ENCODE measurements around the gene MIF4GD. TPM values are rescaled to one million over a fixed set of nuclear protein-coding genes. Genes with fewer than 3 reads are reported as not detected.
"Not testable (repeated sequence)": the region's sequence is repeated elsewhere in the genome, so short reads cannot be mapped to it uniquely, and the experiment has no call there.

Gene MIF4GD
- polyA plus RNA-seq, 5 donors: 14.7 to 17.2 (median 15.5) TPM

DNA sequence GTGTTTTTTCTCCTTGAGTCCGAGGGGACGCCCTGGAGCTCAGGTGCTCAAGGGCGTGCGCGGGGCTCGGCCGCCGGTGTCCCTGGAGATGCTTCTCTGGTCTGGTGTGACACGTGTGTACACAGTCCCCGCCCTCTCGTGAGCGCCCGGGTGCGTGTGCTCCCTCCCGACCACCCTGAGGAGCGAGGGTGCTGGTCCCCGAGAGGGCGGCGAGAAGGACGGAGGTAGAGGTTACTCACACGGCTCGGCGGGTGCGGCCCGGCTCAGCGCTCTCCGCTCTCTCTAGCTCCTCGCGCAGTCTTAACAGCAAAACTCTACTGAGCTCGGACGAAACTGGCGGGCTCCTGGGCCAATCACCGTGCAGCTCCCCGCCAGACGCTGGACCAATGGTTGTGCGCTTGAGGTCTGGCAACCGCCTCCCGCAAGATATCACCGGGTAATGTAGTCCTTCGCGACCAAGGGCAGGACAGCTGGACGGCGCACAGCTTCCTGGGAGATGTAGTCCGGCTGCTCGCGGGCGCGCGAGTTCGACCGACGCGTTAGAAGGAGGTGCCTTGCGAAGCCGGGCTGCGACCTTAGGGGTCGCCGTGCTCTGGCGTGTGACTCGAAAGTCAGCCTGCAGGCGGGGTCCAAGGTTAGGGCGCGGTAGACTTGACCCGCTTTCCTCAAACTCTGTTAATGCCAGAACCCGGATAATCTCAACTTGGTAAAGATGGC lies 18.2 kb upstream of the MIF4GD start, which contains the start of gene SLC25A19:
Gene SLC25A19 (minus strand): TSS at position 319 of the 717 bp plus-strand sequence. CDS start 2,669 bp downstream, outside the sequence.
- peak; percentile 96 to 97 for DNase-seq

GRCh38 chr17:75288770-75289114 lies 17.7 kb upstream of the MIF4GD start:
- DNase-seq: no peak

DNA sequence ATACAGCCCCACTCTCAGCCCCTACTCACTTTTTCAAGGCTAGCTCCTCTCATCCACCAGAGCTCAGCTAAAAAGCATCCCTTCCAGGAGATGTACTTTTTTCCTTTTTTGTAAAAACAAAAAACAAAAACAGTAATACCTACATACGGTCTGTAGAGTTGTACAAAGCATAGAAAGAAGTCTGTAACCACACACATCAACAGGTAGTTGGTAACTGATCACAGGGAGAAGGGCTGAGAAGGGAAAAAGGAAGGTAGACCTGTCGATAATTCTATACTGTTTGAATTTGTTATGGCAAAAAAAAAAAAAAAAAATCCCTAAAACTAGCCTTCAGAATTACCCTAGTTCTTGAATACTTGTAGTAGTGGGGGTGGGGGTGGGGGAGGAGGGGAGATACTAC lies 17.3 kb upstream of the MIF4GD start:
- no peak for DNase-seq

DNA sequence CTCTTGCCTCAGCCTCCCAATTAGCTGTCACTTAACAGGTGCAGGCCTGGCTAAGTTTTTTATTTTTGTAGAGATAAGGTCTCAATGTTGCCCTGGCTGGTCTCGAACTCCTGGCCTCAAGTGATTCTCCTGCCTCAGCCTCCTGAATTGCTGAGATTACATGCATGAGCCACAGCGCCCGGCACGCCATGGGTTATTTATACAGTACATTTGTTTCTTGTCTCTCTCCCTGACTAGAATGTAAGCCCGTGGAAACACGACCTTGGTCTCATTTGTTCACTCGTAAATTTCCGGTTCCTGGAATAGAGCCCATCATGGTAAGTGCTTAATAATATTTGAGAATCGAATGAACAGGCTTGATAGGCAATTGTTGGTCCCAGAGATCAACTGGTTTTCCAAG lies 16.2 kb upstream of the MIF4GD start:
- DNase-seq: no peak

DNA sequence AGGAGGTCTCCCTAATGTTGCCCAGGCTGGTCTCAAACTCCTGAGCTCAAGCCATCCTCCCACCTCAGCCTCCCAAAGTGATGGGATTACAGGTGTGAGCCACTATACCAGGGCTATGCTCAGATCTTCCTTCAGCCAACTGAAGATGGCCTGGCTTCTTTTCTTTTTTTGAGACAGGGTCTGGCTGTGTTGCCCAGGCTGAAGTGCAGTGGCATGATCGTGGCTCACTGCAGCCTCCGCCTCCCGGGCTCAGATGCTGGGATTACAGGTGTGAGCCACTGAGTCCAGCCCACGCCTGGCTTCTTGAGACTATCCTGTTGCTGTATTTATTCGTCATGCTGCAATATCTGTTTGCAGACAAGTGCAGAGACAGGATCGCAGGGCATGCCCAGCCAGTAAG lies 14.1 kb upstream of the MIF4GD start:
- DNase-seq: no peak

GRCh38 chr17:75280189-75280588 lies 9.2 kb upstream of the MIF4GD start:
- DNase-seq: not testable (repeated sequence)

GRCh38 chr17:75277664-75278071 lies 6.6 kb upstream of the MIF4GD start:
- no peak for DNase-seq

- no peak for DNase-seq
Observed at GRCh38 chr17:75273977-75274708, 3.1 kb upstream of the MIF4GD start.

DNA sequence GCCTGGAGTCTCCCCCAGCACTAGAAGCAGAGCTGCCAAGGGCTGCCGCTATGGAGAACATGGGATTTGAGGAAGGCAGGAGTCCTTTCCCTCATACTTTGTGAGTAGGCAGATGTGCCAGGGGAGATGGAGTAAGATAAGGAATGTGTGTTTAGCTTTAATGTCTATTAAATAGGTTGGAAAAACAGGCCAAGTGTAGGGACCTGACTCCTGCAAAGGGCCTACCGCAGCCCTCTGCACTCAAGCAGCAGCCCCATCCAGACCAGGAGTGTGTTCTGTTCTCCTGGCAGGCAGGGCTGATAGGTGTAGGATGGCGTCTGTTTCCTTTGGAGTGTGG lies 1.8 kb upstream of the MIF4GD start:
- no peak for DNase-seq

- no peak for DNase-seq
Observed at GRCh38 chr17:75271955-75272847, 1.2 kb upstream of the MIF4GD start.

- DNase-seq: peak; percentile 68 to 72
Observed at GRCh38 chr17:75271233-75271954, 363 bp upstream of the MIF4GD start.

GRCh38 chr17:75270218-75270965 lies 639 bp downstream of the MIF4GD start:
- peak; percentile 51 to 61 for DNase-seq

- DNase-seq: no peak
Observed at GRCh38 chr17:75269844-75270217, 1.2 kb downstream of the MIF4GD start.

- no peak for DNase-seq
Observed at GRCh38 chr17:75267411-75268232, 3.4 kb downstream of the MIF4GD start.

DNA sequence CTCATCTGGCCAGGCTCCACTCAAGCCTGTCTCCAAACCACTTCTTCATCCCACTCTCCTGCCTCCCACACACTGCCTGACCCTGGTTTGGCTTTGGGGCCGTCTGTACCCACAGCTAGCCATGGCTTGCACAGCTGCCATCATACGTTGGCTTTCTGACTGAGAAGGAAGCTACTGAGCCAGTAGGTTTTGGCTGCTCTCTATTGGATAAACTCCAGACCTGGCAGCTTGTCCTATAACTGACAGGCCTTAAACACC lies 3.9 kb downstream of the MIF4GD start:
- DNase-seq: no peak

DNA sequence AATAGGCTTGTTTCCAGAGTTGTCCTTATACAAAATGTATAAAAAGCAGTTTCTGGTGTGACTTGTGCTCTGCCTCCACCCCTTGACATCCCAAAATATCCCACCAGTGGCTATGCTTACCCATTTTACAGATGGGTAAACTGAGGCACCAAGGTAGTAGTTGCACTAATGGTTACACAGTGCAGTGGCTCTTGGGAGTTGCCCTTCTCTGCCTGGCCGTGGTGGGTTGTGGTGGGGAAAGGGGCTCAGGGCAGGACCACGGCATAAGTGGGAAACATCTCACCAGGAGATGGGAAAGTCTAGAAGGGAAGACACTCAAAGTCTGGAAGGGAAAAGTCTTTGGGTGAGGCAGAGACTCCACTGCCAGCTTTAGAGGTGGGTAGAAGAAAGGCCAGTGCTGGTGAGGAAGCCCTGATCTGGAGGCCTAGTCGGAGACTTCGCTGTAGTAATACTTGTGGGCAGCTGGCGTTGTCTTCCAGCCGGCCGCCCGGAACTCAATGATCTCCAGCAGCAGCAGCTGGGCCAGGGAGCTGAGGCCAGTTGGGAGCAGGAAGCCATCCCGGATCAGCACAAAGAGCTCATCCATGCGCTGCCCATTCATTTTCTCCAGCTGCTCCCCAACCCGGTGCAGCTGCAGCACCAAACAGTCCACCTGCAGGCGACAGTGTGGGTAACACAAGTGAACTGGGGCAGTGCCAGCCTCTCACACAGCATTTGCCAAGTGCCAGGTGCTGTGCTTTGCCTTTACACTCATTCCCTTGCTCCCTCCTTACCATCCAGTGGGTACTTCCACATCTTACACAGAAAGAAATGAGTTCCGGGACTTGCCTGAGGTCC lies 4.5 kb downstream of the MIF4GD start:
- DNase-seq: no peak

- DNase-seq: no peak
Observed at GRCh38 chr17:75265614-75266315, 5.3 kb downstream of the MIF4GD start.

DNA sequence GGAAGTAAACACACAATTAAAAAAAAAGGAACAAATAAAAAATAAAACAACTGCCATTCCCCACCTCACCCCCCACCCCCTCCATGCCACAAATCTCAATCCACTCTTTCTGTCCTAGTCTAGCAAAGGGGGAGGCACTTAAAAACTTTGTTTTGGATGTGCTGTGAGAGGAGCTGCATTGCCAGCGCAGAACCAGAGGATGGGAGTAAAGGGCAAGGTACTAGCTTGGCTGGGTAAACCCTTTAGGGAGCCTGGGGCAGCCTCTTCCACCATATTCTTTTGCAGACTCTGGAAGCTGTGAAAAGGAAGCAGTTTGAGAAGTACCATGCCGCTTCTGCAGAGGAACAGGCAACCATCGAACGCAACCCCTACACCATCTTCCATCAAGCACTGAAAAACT lies 8.0 kb downstream of the MIF4GD start:
- no peak for DNase-seq

DNA sequence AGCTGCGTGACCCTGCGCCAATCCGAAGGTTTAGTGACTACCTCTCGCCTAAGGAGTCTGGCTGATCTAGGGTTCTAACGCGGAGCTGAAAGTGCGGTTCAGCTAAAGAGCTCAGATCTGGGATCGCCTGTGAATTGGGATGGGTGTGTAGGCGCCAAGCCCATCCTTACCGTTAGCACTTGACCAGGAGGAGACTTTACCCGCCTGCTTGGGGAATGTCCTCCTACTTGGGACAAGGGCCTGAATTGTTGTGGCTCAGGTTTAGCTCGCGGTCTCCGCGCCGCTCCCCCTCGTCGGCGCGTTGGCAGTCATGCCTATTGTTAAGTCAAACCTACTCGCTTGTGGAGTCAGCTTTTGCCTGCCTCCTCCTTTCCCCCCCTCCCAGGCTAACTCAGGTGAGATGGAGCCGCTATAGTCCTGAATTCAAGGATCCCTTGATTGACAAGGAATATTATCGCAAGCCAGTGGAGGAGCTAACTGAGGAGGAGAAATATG lies 8.9 kb downstream of the MIF4GD start:
- DNase-seq: no peak

Data from right lung (tissue), 5 donors.